AML-193 (cell line): ENCODE results near the gene NME9.

Experiments used
- DNase-seq, 2 experiments: peaks; one replicate each; lab custom pipeline; 2025; lab: John Stamatoyannopoulos, UW

Gene NME9

GRCh38 chr3:138334608-138335007 is 5.0 kb upstream of the NME9 start:
- no peak for DNase-seq

- DNase-seq, result peak; percentile 55 to 56
Observed at GRCh38 chr3:138332472-138333073, 2.9 kb upstream of the NME9 start.

GRCh38 chr3:138331143-138331894 is 1.7 kb upstream of the NME9 start:
- peak in 1 of 2 experiments; percentile 18 for DNase-seq

- no peak for DNase-seq
Observed at GRCh38 chr3:138329984-138330293, 288 bp upstream of the NME9 start.

GRCh38 chr3:138328341-138328740 is 1.3 kb downstream of the NME9 start:
- DNase-seq, result peak; percentile 38 to 40

GRCh38 chr3:138327831-138328230 is 1.8 kb downstream of the NME9 start:
- DNase-seq, result no peak

- DNase-seq, result no peak
Observed at GRCh38 chr3:138326866-138327595, 2.6 kb downstream of the NME9 start.

GRCh38 chr3:138325990-138326389 is 3.7 kb downstream of the NME9 start:
- DNase-seq, result no peak

- DNase-seq, result no peak
Observed at GRCh38 chr3:138323971-138324370, 5.7 kb downstream of the NME9 start.

GRCh38 chr3:138317687-138318086 is 12.0 kb downstream of the NME9 start:
- DNase-seq, result no peak

- no peak for DNase-seq
Observed at GRCh38 chr3:138314751-138315150, 14.9 kb downstream of the NME9 start.

GRCh38 chr3:138310494-138310893 is 19.2 kb downstream of the NME9 start:
- no peak for DNase-seq

- no peak for DNase-seq
Observed at GRCh38 chr3:138308783-138309182, 20.9 kb downstream of the NME9 start.

- DNase-seq, result no peak
Observed at GRCh38 chr3:138307899-138308298, 21.8 kb downstream of the NME9 start.

- DNase-seq, result no peak
Observed at GRCh38 chr3:138303474-138303873, 26.2 kb downstream of the NME9 start.

- no peak for DNase-seq
Observed at GRCh38 chr3:138300647-138301046, 29.0 kb downstream of the NME9 start.

GRCh38 chr3:138297876-138298275 is 31.8 kb downstream of the NME9 start:
- no peak for DNase-seq

- no peak for DNase-seq
Observed at GRCh38 chr3:138297059-138297607, 32.5 kb downstream of the NME9 start.

GRCh38 chr3:138296639-138297038 is 33.0 kb downstream of the NME9 start:
- DNase-seq, result no peak

- DNase-seq, result no peak
Observed at GRCh38 chr3:138289701-138290100, 40.0 kb downstream of the NME9 start.

GRCh38 chr3:138289260-138289659 is 40.4 kb downstream of the NME9 start:
- no peak for DNase-seq

GRCh38 chr3:138284957-138285477 is 44.6 kb downstream of the NME9 start:
- DNase-seq, result peak in 1 of 2 experiments; percentile 14

GRCh38 chr3:138284079-138284478 is 45.6 kb downstream of the NME9 start:
- DNase-seq, result no peak
